Cardiac muscle cell (in vitro differentiated cells and primary cell): Measurements from ENCODE around the gene TAS2R7. TPM values are rescaled to one million over a fixed set of nuclear protein-coding genes. Genes with fewer than 3 reads are reported as not detected.
"Not testable (repeated sequence)": the region's sequence is repeated elsewhere in the genome, so short reads cannot be mapped to it uniquely, and the experiment has no call there.

ENCODE experiments used
- DNase-seq, 2 donors: peaks; one replicate each; pipeline versions ENCODE4 v3.0.0 to v3.0.0-alpha.2; 2010 to 2017; ENCODE audit warnings: low read depth in 1 of 2, low spot score in 1 of 2
- H3K27ac ChIP-seq: fragments of 200-600 bp; sonication (generic); 2 replicates; pipeline ENCODE4 v1.5.1; 2016
- H3K27me3 ChIP-seq: fragments of 200-600 bp; sonication (generic); 2 replicates; pipeline ENCODE4 v1.6.0; 2016; ENCODE audit warnings: control low read depth
- H3K36me3 ChIP-seq: fragments of 200-600 bp; sonication (generic); 2 replicates; pipeline ENCODE4 v1.5.1; 2016; ENCODE audit warnings: control low read depth
- H3K4me1 ChIP-seq: fragments of 200-600 bp; sonication (generic); 2 replicates; pipeline ENCODE4 v1.8.1; 2017; ENCODE audit warnings: low read depth, mild to moderate bottlenecking, mixed run types
- H3K4me3 ChIP-seq: fragments of 200-600 bp; sonication (generic); 2 replicates; pipeline ENCODE4 v1.5.1; 2016; ENCODE audit warnings: mild to moderate bottlenecking
- H3K9me3 ChIP-seq: fragments of 200-600 bp; sonication (generic); 2 replicates; pipeline ENCODE4 v1.5.1; 2017; ENCODE audit warnings: low read depth, mild to moderate bottlenecking, control low read depth
- CTCF ChIP-seq: IDR thresholded peaks from 2 replicates; pipeline ENCODE4 v1.5.1; 2012; ENCODE audit warnings: low read depth, mild to moderate bottlenecking, low read length
- polyA plus RNA-seq: library from polyadenylated mRNA; unstranded; fragments of >200 nt; fragmentation: Nextera tagmentation; extraction: Ambion mirVana; gene quantifications from 2 replicates; pipeline ENCODE4 v1.2.1, GENCODE V29; 2016
- total RNA-seq: library from RNA; depleted of rRNA; stranded (reverse); fragments of >200 nt; gene quantifications from 2 replicates; pipeline ENCODE4 v1.2.3, GENCODE V29; 2016

The TAS2R7 gene
- total and polyA plus RNA-seq, 2 experiments from 2014 or later, result not detected

GRCh38 chr12:10810068-10810467 is 7.6 kb upstream of the TAS2R7 start, which contains the start of gene TAS2R9:
Gene TAS2R9, minus strand, starts transcription at chr12:10810168. Its CDS starts 93 bp downstream, at chr12:10810075.
- no peaks in the 10 kb centered on the region for H3K27me3 ChIP-seq
- TF ChIP-seq CTCF, result no peak
- no peak within 1 kb of the TSS for H3K27ac ChIP-seq
- no peaks in the 10 kb centered on the region for H3K36me3 ChIP-seq
- no peaks in the 10 kb centered on the region for H3K4me1 ChIP-seq
- DNase-seq, result no peak
- H3K9me3 ChIP-seq, result no peaks in the 10 kb centered on the region
- H3K4me3 ChIP-seq, result no peak within 1 kb of the TSS

- H3K36me3 ChIP-seq, result no peaks in the 10 kb centered on the region
- no peaks in the 10 kb centered on the region for H3K9me3 ChIP-seq
- H3K4me3 ChIP-seq, result no peak within 1 kb of the TSS
- DNase-seq, result no peak
- H3K4me1 ChIP-seq, result no peaks in the 10 kb centered on the region
- no peaks in the 10 kb centered on the region for H3K27me3 ChIP-seq
- H3K27ac ChIP-seq, result no peak within 1 kb of the TSS
- TF ChIP-seq CTCF, result no peak
Observed at GRCh38 chr12:10807186-10807585, 4.8 kb upstream of the TAS2R7 start, which contains the start of gene TAS2R8. Gene TAS2R8, minus strand, starts transcription at chr12:10807286. Its CDS starts 306 bp downstream, at chr12:10806980.

- Histone ChIP-seq H3K27ac (no peak overlapping the region), H3K9me3 (no peaks in the 10 kb centered on the region), H3K27me3 (no peaks in the 10 kb centered on the region), H3K4me1 (no peaks in the 10 kb centered on the region), H3K4me3 (no peak overlapping the region), H3K36me3 (no peaks in the 10 kb centered on the region)
- no peak for DNase-seq
- TF ChIP-seq CTCF, result no peak
Observed at GRCh38 chr12:10801741-10802140, 686 bp downstream of the TAS2R7 start.

- no peaks in the 10 kb centered on the region for H3K4me1 ChIP-seq
- no peak for DNase-seq
- no peak for TF ChIP-seq CTCF
- no peak overlapping the region for H3K4me3 ChIP-seq
- no peak overlapping the region for H3K27ac ChIP-seq
- H3K27me3 ChIP-seq, result no peaks in the 10 kb centered on the region
- no peaks in the 10 kb centered on the region for H3K36me3 ChIP-seq
- H3K9me3 ChIP-seq, result no peaks in the 10 kb centered on the region
Observed at GRCh38 chr12:10794222-10794621, 8.2 kb downstream of the TAS2R7 start.

- H3K27ac ChIP-seq, H3K36me3 ChIP-seq, H3K4me1 ChIP-seq, H3K9me3 ChIP-seq, H3K4me3 ChIP-seq, DNase-seq, H3K27me3 ChIP-seq: not testable (repeated sequence)
Observed at GRCh38 chr12:10791769-10792168, 10.7 kb downstream of the TAS2R7 start.

- H3K36me3 ChIP-seq, result no peaks in the 10 kb centered on the region
- no peak for DNase-seq
- no peak overlapping the region for H3K4me3 ChIP-seq
- no peaks in the 10 kb centered on the region for H3K9me3 ChIP-seq
- no peak overlapping the region for H3K27ac ChIP-seq
- no peaks in the 10 kb centered on the region for H3K4me1 ChIP-seq
- H3K27me3 ChIP-seq, result no peaks in the 10 kb centered on the region
- TF ChIP-seq CTCF, result no peak
Observed at GRCh38 chr12:10783252-10783651, 19.2 kb downstream of the TAS2R7 start.
